CD4-positive, alpha-beta T cell treated with Interleukin-10 for 1 hour (primary cell): Measurements from ENCODE around the gene PRUNE1.

ENCODE experiments used
- DNase-seq: peaks from one replicate; pipeline ENCODE4 v3.0.0-alpha.2; 2020

The PRUNE1 gene

GRCh38 chr1:151008244-151009205 is at the start of gene PRUNE1:
TSS of gene PRUNE1 (plus strand) at chr1:151008449. CDS start at chr1:151008633, 184 bp downstream.
- DNase-seq, result peak; percentile 99

GRCh38 chr1:150960646-150961045 is 47.6 kb upstream of the PRUNE1 start:
- DNase-seq, result no peak

- no peak for DNase-seq
Measured at GRCh38 chr1:150961756-150962155, 46.5 kb upstream of the PRUNE1 start.

- DNase-seq, result no peak
Measured at GRCh38 chr1:150963321-150964163, 44.7 kb upstream of the PRUNE1 start.

- DNase-seq, result no peak
Measured at GRCh38 chr1:150964164-150964489, 44.1 kb upstream of the PRUNE1 start.

- no peak for DNase-seq
Measured at GRCh38 chr1:150965605-150966004, 42.6 kb upstream of the PRUNE1 start.

- DNase-seq, result no peak
Measured at GRCh38 chr1:150966011-150966410, 42.2 kb upstream of the PRUNE1 start.

GRCh38 chr1:150967936-150968335 is 40.3 kb upstream of the PRUNE1 start:
- no peak for DNase-seq

- no peak for DNase-seq
Measured at GRCh38 chr1:150968491-150968890, 39.8 kb upstream of the PRUNE1 start.

GRCh38 chr1:150969626-150970025 is 38.6 kb upstream of the PRUNE1 start:
- DNase-seq, result no peak

- DNase-seq, result no peak
Measured at GRCh38 chr1:150970808-150971582, 37.3 kb upstream of the PRUNE1 start.

GRCh38 chr1:150971583-150972416 is 36.4 kb upstream of the PRUNE1 start:
- peak; percentile 13 for DNase-seq

GRCh38 chr1:150972417-150972940 is 35.8 kb upstream of the PRUNE1 start:
- no peak for DNase-seq

GRCh38 chr1:150973258-150973835 is 34.9 kb upstream of the PRUNE1 start:
- no peak for DNase-seq

GRCh38 chr1:150973836-150974579 is 34.2 kb upstream of the PRUNE1 start:
- DNase-seq, result peak; percentile 36

- peak; percentile 82 for DNase-seq
Measured at GRCh38 chr1:150974580-150975478, 33.4 kb upstream of the PRUNE1 start, which contains the start of gene CERS2. TSS of gene CERS2 (minus strand) at chr1:150974835. CDS start at chr1:150969090, 5,745 bp downstream.

- DNase-seq, result no peak
Measured at GRCh38 chr1:150976401-150976821, 31.8 kb upstream of the PRUNE1 start.

GRCh38 chr1:150976879-150977694 is 31.2 kb upstream of the PRUNE1 start:
- DNase-seq, result peak; percentile 84
